ENCODE measurements around the gene DNAH9.
"Not testable (repeated sequence)": the region's sequence is repeated elsewhere in the genome, so short reads cannot be mapped to it uniquely, and the experiment has no call there.

The DNAH9 gene

GRCh38 chr17:11924076-11924475, 325.8 kb downstream of the DNAH9 start:
- no peak for DNase-seq

DNA sequence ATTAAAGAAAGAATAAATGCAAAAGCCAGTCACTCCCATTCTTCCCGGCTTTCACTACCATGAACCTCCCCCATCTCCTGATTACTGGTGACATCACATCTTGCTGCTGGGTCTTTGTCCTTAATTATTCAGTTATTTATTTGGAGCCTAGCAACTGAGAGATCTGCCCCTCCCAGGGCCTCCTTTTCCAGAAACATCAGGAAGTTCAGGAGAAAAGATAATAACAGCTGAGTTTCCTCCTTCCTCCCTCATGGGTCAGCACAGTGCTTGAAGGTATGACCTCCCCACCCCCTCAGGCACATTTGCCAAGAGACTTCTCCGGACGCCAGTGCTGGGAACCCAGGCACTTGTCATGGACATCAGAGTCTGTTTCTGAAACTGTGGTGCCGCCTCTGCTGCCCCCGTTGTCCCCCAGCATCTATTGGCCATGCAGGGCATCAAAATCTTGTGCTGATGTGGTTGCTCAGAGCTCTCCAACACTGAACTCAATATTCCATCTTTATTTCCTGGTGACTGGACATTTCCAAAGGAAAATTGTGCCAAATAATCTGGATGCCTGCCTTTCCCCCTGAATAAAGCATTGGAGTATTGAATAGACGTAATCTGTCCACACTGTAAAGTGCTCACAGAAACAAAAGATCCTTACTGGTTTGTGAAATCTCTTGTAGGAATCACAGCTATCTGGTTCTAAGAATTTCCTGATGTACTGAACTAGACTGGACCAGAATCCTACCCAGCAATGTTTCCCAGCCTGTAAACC, 327.2 kb downstream of the DNAH9 start:
- DNase-seq: no peak

GRCh38 chr17:11928436-11928835, 330.2 kb downstream of the DNAH9 start:
- no peak for DNase-seq

GRCh38 chr17:11932337-11932898, 334.1 kb downstream of the DNAH9 start:
- no peak for DNase-seq

DNA sequence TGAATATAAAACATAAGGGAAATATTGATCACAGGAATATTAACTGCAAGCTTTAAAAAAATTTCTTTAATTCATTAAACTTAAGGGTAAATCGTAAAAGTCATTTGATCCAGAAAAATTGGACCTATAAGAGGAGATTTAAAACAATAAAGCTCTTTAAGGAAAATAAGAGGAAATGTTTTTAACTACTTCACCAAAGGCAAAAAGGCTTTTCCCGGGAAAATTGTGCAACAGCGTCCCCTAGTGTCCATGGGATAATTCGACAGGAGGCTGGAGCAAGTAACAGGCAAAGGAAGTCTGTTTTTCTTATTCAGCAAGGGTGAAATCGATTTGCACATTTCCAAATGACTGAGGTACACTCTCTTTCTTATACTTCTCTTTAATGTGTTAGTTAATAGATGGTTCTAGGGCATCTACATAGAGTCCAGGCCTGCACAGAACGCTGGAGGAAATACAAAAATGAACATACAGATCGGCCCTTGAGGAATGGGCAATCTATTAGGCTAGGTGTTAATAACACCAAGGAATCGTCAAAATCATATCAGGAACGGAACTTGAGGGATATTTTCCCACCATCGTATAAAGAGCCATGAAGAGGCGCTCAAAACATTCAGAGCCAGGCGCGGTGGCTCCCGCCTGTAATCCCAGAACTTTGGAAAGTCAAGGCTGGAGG, 337.6 kb downstream of the DNAH9 start:
- DNase-seq: peak; percentile 68

DNA sequence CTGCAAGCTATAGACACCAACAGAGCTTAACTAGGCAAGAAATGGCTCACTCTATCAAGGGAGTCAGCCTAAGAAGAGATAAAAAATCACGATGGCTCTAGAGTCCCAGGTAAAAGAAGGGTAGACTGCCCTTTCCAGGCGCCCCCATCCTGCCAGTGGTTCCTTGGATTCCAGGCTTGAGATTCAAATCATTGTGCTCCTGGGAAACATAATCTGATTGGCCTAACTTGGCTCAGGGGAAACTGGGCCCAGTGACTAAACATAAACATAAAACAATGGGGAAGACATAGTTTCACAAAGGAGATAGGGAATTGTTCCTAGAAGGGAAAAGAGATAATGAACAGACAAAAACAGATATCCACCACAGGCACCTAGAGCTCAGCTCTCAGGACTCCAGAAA, 342.6 kb downstream of the DNAH9 start:
- no peak for DNase-seq

GRCh38 chr17:11943086-11943485, 344.8 kb downstream of the DNAH9 start:
- DNase-seq: not testable (repeated sequence)

DNA sequence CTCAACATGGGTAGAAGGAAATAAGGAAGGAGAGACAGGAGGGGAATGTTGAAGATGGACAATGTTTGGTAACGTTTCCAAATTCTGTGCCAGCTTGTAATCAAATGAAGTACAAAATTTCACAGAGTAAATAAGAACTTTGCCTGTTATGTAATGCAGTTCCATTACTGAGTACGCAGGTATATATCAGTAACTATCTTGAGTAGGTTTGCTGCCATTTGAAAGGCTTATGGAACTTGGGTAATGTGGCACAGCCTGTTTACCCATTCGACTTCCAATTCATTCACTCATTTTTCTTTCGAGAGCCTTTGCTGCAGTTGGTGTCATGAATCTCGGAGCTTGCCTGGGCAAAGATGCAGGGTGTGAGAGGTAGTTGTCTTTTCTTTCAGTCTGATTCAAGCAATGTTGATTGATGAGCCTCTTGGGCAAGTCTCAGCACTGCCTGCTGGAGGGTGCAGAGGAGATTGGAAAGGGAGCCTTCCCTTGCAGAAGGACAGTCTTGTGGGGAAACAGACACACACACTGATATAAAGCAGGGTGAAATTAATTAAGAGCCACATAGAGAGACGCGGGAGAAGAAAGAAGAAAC, 345.6 kb downstream of the DNAH9 start:
- no peak for DNase-seq

- DNase-seq: no peak
Measured at GRCh38 chr17:11944587-11944986, 346.3 kb downstream of the DNAH9 start.

DNA sequence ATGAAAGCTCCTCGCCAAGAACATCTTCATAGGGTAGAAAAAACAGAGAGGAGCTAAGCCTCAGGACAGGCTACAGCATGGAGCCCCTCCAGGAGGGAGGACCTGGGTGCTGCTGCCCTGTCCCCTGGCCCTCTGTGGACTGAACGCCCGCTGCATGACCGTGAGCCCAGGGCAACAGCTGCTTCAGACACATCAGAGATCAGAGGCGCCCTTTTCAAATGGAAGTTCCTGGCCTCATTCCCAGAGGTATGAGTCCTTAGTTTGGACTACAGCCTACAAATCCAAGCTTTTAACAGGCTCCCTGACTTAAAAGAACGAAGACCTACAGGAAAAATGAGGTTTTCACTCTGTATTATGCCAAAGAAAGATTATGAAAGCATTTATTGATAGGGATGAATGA, 350.5 kb downstream of the DNAH9 start:
- DNase-seq: no peak

DNA sequence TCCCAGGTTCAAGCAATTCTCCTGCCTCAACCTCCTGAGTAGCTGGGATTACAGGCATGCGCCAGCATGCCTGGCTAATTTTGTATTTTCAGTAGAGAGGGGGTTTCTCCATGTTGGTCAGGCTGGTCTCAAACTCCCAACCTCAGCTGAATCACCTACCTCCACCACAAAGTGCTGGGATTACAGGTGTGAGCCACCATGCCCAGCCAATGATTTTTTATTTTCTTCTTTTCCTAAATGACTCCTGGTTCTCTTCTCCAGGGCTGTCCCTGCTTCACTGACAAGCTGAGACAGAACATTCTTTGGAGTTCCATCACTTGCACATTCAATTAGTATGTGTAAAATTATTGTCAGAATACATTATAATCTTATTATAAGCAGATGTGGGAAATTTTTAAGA, 351.3 kb downstream of the DNAH9 start:
- DNase-seq: not testable (repeated sequence)

DNA sequence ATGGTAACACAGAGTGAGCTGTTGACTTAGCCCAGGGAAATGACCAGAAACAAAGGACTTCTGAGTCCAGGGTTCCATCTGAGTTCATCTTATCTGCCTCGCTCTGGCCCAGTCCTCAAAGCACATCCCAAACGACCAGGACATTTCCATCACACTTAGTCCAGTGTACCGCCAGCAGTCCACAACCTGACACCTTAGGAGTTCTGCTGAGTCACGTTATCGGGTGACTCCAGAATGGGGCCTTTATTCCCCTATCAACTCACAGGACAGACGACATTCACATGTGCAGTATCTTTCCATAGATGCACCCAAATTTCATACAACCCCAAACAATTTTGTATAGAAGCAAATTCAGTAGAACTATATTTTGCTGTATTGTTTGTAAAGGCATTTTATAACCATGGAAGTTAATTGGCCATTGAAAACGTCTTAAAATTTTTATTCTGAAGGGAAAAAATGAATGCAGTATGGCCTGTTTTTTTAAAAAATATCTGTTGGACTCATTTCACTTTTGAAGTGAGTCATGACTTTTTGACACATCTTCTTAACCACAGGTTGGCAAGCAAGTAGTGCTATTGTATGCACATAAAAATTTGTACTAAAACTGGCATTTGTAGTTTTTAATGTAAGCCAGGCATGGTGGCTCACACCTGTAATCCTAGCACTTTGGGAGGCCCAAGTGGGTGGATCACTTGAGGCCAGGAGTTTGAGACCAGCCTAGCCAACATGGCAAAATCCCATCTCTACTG, 352.7 kb downstream of the DNAH9 start:
- DNase-seq: no peak

- DNase-seq: no peak
Measured at GRCh38 chr17:11952610-11953009, 354.3 kb downstream of the DNAH9 start.

DNA sequence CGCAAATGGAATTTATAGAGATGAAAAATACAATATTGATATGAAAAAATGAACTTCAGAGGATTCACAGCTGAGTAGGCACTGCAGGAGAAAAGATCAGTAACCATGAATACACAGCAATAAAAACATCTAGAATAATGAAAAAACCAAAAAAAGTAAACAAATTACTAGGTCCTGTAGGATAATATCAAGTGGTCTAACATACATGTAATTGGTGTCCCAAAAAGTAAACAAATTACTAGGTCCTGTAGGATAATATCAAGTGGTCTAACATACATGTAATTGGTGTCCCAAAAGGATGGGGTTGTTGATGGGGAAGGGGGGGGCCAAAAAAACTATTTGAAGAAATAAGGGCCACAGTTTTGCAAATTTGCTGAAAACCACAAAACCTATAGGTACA, 355.7 kb downstream of the DNAH9 start:
- no peak for DNase-seq

DNA sequence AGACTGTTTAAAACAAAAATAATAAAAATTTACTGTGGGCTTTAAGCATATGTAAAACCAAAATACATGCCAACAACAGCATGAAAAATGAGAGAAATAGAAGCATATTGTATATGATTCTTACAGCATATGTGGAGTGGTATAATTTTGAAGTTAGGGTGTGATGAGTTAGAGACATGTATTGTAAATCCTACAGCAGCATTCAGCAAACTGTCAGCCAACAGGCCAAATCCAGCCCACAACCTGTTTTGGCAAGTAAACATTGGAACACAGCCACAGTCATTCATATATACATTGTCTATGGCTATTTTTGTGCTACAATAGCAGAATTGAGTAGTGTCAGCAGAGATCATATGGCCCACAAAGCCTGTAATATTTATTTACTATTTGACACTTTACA, 356.7 kb downstream of the DNAH9 start:
- DNase-seq: no peak

DNA sequence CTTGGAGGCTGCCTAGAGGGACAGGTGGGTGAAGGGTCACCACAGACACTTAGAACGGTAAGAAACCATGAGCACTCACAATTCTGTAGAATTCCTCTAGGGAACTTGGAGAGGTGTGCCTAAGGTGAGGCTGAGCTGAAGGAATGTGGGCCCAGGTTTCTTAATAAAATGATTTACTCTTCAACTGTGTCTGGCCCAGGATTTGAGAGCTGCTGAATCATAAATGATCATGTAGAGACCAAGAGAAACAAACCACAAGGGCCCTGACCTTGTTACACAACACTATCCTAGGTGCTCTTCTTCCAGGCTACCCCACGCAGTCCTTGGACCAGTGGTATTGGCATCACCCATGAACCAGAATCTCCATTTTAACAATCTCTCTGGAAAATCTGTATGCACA, 371.3 kb downstream of the DNAH9 start:
- no peak for DNase-seq

DNA sequence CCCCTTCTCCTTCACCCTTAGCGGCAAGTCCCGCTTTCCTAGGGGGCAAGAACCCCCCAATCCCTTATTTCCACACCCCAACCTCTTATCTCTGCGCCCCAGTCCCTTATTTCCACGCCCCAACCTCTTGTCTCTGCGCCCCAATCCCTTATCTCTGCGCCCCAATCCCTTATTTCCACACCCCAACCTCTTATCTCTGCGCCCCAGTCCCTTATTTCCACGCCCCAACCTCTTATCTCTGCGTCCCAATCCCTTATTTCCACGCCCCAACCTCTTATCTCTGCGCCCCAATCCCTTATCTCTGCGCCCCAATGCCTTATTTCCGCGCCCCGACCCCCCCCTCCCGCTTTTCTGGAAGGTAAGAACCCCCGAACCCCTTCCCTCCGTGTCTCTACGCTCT, 374.5 kb downstream of the DNAH9 start:
- not testable (repeated sequence) for DNase-seq

DNA sequence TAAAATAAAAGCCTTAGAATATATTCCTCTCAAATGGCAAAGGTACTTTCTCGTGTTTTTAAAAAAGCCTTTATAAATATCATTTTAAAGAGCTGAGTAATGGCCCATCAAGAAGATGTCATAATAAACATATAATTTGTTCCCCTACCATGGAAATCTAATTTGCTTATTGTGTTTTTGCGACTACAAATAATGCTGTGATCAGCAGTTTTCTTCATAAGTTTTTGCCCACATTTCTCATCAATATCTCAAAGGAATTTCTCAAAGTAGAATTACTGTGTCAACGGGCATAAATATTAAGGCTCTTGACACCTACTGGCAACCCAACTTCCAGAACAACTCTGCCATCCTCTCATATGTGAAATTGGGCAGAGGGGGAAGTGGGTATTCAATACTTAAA, 381.5 kb downstream of the DNAH9 start:
- DNase-seq: no peak

DNA sequence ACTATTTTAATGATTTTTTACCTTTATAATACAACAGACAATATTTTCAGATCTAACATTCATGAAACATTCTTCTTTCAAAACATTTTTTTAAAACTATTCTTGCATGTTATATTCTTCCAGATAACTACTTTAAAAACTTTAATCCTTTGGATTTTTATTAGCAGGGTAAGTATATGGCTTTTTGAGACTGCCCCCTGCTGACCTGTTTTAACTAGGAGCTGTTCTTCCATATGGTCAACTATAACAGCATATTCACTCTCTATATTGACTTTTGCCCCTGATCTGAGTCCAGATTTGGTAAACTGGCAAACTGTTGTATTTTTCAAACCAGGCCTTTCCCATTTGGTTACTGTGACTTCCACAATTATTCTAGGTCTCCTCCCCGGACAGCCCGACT, 382.5 kb downstream of the DNAH9 start:
- no peak for DNase-seq

- no peak for DNase-seq
Measured at GRCh38 chr17:11981862-11982261, 383.6 kb downstream of the DNAH9 start.

GRCh38 chr17:11986179-11986941, 388.1 kb downstream of the DNAH9 start:
- peak; percentile 14 for DNase-seq

DNA sequence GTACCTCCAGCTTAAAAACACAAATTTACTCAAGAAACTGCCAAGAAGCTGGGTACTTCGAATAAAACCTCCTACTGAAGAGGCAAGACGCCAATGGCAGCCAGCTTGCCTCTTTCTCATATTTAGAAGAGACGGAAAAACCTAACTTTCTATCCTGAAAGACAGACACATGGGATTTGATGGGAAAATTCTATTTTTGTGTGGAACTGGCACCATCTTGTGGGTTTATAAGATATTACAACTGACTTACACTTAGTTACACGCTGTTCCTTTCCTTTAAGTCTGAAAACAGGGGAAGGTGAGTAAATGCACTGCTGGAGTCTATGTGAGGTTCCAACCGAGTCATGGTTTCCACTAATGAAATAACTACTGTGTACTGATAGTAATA, 388.7 kb downstream of the DNAH9 start:
- DNase-seq: peak; percentile 59
